Progenitor cell of endocrine pancreas (in vitro differentiated cells): ENCODE results near the gene RASAL2. TPM values are rescaled to one million over a fixed set of nuclear protein-coding genes. Genes with fewer than 3 reads are reported as not detected.

Experiments
- DNase-seq: peaks from one replicate; pipeline ENCODE4 v3.0.0; 2021; ENCODE audit warnings: low spot score; ENCODE audit not compliant: unreplicated experiment
- H3K27ac Mint-ChIP-seq: 2 replicates; pipeline ENCODE4 v1.8.0; 2021; ENCODE audit warnings: mild to moderate bottlenecking, moderate library complexity, mixed read lengths
- H3K27me3 Mint-ChIP-seq: 2 replicates; pipeline ENCODE4 v1.8.0; 2021; ENCODE audit warnings: mixed read lengths
- H3K36me3 Mint-ChIP-seq: 2 replicates; pipeline ENCODE4 v1.8.0; 2022; ENCODE audit warnings: mixed read lengths; ENCODE audit not compliant: insufficient read depth
- H3K4me1 Mint-ChIP-seq: 2 replicates; pipeline ENCODE4 v1.8.0; 2021; ENCODE audit warnings: low read depth, mixed read lengths
- H3K4me3 Mint-ChIP-seq: 2 replicates; pipeline ENCODE4 v1.8.0; 2021; ENCODE audit warnings: low read depth, mild to moderate bottlenecking, moderate library complexity, mixed read lengths
- H3K9me3 Mint-ChIP-seq: 2 replicates; pipeline ENCODE4 v1.8.0; 2021; ENCODE audit warnings: low read depth, mixed read lengths
- CTCF ChIP-seq: fragments of 200-600 bp; sonication (generic); IDR thresholded peaks from one replicate; pipeline ENCODE4 v1.5.0; 2021; ENCODE audit warnings: antibody characterized with exemption, mild to moderate bottlenecking; ENCODE audit not compliant: unreplicated experiment
- total RNA-seq: library from RNA; stranded (reverse); gene quantifications from 2 replicates; pipeline ENCODE4 v1.2.1, GENCODE V29; 2021

Gene RASAL2
- total RNA-seq, 1 donor from 2014 or later: 28.5 TPM

- Mint-ChIP-seq H3K27ac (no peak overlapping the region), H3K9me3 (no peaks in the 10 kb centered on the region), H3K4me3 (no peak overlapping the region), H3K4me1 (peaks cover 18% of the 10 kb centered on the region), H3K36me3 (peaks cover 11% of the 10 kb centered on the region), H3K27me3 (no peaks in the 10 kb centered on the region)
- DNase-seq: no peak
- TF ChIP-seq CTCF: no peak
Measured at GRCh38 chr1:178452013-178452412, 358.1 kb downstream of the RASAL2 start.

GRCh38 chr1:178456472-178456871 lies 362.6 kb downstream of the RASAL2 start:
- H3K9me3 Mint-ChIP-seq: no peaks in the 10 kb centered on the region
- H3K27ac Mint-ChIP-seq: no peak overlapping the region
- no peak for TF ChIP-seq CTCF
- no peak for DNase-seq
- H3K4me1 Mint-ChIP-seq: no peaks in the 10 kb centered on the region
- H3K27me3 Mint-ChIP-seq: no peaks in the 10 kb centered on the region
- H3K4me3 Mint-ChIP-seq: no peak overlapping the region
- peaks cover 14% of the 10 kb centered on the region for H3K36me3 Mint-ChIP-seq

GRCh38 chr1:178457651-178458050 lies 363.7 kb downstream of the RASAL2 start:
- Mint-ChIP-seq H3K9me3 (no peaks in the 10 kb centered on the region), H3K36me3 (peaks cover 11% of the 10 kb centered on the region), H3K4me3 (no peak overlapping the region), H3K27me3 (no peaks in the 10 kb centered on the region), H3K4me1 (no peaks in the 10 kb centered on the region), H3K27ac (no peak overlapping the region)
- no peak for TF ChIP-seq CTCF
- no peak for DNase-seq

- Mint-ChIP-seq H3K4me3 (no peak overlapping the region), H3K4me1 (no peaks in the 10 kb centered on the region), H3K27ac (no peak overlapping the region), H3K9me3 (no peaks in the 10 kb centered on the region), H3K27me3 (no peaks in the 10 kb centered on the region), H3K36me3 (peaks cover 11% of the 10 kb centered on the region)
- DNase-seq: no peak
- TF ChIP-seq CTCF: no peak
Measured at GRCh38 chr1:178458203-178458602, 364.3 kb downstream of the RASAL2 start.

GRCh38 chr1:178461104-178461503 lies 367.2 kb downstream of the RASAL2 start:
- Mint-ChIP-seq H3K27me3 (no peaks in the 10 kb centered on the region), H3K9me3 (no peaks in the 10 kb centered on the region), H3K4me1 (no peaks in the 10 kb centered on the region), H3K4me3 (no peak overlapping the region), H3K27ac (peak overlapping the region; percentile 56), H3K36me3 (peaks cover 17% of the 10 kb centered on the region)
- no peak for DNase-seq
- TF ChIP-seq CTCF: no peak
